GM21723 (cell line): ENCODE data around the gene DHCR24.
A peak's percentile ranks its signal among the peaks of the same experiment; 100 is the strongest.
"Not testable (repeated sequence)": the region's sequence is repeated elsewhere in the genome, so short reads cannot be mapped to it uniquely, and the experiment has no call there.

Experiments used
- ATAC-seq: cut with Tn5 transposase; IDR thresholded peaks from one replicate; pipeline ENCODE4 v1.9.1; 2021; ENCODE audit warnings: mild to moderate bottlenecking, moderate library complexity; ENCODE audit not compliant: unreplicated experiment

Gene DHCR24

DNA sequence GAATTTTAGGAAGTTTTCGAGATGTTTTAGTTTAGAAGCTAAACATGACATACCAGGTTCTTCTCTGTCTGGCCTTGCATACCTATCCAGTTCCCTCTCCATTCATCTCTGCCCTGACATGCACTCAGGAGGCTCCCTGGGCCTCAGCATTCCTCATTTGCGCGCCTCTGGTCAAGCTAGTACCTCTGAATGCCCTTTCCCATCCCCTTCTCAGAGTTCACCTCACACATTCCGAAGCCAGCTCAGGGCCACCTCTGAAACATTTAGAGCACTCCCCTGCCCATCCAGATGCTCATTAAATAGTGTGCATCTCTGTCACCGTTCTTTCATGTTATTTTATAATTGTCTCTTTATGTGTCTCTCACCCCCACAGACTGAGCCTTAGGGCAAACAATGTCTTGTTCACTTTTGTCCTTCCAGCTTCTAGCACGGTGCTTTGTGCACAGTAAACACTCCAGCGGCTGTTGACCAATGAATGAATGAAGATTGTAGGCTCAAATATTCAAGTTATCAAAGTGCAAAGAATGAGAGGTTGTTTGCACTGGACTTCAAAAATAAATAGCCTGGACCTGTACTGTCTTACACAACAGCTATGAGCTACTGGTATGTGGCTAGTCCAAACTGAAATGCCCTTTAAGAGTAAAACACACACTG, 1.2 kb upstream of the DHCR24 start:
- no peak for ATAC-seq

DNA sequence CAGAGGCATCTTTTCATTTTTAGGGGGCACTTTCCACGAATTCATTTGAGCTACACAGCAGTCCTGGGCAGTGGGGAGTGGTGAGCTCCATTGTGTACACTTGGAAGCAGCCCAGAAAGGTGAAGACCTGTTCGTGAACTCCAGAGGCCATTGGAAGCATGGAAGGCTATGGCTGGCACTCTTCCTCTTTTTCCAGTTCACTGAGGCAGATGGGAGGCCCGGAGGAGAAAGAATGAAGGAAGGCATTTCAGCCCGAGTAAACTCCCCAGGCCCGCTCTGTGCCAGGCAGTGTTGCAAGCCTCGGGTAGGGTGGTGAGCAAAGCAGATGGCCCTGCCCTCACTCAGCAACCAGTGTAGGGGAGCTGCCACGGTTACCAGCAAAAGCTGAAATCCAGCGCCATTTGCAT, 673 bp upstream of the DHCR24 start:
- ATAC-seq = peak; percentile 2

DNA sequence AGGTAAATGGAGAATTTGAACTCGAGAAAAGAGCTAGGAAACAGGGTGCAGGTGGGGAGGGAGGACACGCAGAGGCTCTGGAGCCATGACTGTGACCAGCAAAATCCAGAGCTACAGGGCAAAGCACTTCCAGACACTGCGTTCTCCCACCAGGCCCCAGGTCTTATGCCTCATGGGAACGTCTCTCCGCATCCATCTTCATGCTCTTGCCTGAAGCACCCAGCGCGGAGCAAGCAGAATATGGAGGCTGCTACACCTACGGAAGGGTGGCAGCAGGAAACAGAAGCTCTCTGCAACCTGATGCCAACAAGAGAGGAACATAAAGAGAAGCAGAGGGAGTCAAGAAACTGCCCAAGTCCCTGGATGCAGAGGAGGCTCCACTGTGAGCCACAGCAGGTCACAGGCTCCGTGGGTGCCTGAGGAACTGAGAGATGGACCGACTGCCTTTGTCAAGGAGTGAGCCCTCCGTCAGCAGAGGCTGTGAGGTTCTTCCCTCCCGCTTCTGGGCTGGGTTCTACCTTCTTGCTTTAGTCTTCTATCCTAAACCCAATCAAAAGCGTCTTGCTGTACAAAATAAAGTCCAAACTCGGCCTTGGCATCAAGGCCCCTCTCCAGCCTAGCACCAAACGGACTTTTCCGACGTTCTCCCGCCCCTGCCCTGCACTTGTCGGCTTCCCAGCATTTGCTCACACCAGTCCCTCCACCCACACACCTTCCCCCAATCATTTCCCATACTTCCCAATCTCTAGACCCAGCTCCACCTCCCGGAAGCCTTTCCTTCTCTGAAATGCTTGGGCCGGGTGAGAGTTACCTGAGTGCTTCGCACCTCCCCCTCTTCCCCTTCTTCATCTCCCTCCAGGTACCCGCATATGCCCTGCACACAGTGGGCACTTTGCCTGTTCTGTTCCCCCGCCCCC, 930 bp downstream of the DHCR24 start:
- ATAC-seq = peak; percentile 1

DNA sequence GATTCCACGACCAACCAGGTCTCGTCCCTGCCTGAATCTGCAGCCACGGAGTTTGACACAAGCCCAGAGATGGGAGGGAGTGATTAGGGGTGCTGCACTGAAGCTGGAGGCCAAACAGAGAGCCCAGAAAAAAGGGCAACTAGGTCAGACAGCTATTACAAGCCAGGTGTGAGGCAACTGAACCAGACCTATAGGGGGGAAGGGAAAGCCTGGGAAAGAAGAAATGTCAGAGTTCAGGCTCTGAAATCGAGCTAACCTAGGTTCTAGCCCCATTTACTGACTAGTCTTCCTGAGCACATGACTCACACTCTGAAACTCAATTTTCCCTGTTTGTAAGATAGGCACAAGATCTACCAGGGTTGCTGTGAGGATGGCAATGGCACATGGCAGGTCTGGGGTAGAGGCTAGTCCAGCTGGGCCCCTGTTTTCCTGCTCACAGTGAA, 1.7 kb downstream of the DHCR24 start:
- ATAC-seq = no peak

DNA sequence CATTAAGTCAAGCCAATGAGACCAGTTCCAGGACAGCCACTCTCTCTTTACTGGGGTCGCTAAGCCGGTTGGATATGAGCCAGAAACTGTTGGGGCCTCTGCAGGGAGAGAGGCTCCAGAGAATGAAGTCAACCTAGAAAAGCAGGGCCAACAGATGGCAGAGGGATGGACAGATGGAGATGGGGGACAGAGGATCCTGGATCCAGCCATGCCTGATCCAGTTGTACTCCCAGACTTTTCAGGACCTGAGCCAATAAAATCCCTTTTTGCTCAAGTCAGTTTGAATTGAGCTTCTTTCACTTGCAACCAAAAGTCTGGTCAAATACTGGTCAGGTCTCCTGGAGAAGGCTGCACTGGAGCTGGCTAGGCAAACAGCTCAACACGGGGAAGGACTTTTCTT, 2.2 kb downstream of the DHCR24 start:
- ATAC-seq = no peak

GRCh38 chr1:54884135-54884586, 2.8 kb downstream of the DHCR24 start:
- no peak for ATAC-seq

GRCh38 chr1:54883349-54884102, 3.5 kb downstream of the DHCR24 start:
- ATAC-seq = no peak

DNA sequence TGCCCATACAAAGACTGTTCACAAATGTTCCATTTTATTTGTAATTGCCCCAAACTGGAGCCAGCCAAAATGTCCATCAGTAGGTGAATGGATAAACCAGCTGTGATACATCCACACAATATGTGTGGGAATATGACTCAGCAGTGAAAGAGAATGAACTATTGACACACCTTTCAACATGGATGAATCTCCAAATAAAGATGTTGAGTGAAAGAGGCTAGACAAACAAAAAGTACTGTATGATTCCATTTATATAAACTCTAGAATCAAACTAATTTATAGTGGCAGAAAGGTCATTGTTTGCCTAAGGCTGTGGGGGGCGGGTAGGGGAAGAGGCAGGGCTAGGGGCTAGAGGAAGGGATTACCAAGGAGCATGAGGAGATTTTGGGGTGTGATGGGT, 4.5 kb downstream of the DHCR24 start:
- no peak for ATAC-seq

GRCh38 chr1:54881604-54882003, 5.4 kb downstream of the DHCR24 start:
- ATAC-seq = not testable (repeated sequence)

DNA sequence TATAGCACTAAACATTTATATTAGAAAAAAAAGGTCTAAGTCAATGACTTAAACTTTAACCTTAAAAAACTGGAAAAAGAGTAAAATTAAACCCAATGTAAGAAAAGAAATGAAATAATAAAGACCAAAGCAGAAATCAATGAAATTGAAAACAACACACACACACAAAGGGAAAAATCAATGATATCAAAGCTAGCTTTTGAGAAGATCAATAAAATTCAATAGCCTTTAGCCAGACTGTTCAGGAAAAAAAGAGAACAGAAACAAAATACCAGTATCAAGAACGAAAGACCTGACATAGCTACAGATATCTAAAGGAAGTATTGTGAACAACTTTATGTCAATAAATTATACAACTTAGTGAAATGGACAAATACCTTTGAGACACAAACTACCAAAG, 7.1 kb downstream of the DHCR24 start:
- ATAC-seq = no peak

DNA sequence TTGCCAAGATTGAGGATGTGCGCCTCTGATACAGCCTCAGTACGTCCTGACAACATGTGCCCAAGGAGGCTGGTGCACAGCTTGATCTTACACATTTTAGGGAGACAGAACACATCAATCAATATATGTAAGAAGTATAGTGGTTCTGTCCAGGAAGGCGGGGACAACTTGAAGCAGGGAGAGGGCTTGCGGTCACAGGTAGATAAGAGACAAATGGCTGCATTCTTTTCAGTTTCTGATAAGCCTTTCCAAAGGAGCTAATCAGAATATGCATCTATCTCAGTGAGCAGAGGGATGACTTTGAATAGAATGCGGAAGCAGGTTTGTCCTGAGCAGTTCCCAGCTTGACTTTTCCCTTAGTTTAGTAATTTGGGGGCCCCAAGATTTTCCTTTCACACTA, 10.2 kb downstream of the DHCR24 start:
- ATAC-seq = no peak

DNA sequence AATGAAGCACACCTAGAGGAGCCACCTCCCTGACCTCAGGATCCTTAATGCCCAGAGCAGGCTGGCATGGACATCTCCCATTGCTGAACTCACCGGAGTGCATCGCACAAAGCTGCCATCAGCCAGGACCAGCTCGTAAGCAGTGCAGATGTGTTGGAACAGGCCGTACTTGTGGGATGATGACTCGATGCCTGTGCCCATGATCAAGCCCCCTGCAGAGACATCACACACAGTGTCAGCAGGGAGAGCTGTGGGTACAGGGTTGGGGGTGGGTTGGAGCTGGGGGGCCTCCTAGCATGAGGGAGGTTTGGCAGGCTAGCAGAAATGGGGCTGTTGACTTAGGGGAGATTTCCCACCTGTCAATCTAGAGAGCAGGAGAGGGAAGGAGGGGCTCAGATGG, 12.0 kb downstream of the DHCR24 start:
- ATAC-seq = no peak

GRCh38 chr1:54874079-54874830, 12.7 kb downstream of the DHCR24 start:
- ATAC-seq = no peak

- no peak for ATAC-seq
Observed at GRCh38 chr1:54872036-54872331, 15.0 kb downstream of the DHCR24 start.

DNA sequence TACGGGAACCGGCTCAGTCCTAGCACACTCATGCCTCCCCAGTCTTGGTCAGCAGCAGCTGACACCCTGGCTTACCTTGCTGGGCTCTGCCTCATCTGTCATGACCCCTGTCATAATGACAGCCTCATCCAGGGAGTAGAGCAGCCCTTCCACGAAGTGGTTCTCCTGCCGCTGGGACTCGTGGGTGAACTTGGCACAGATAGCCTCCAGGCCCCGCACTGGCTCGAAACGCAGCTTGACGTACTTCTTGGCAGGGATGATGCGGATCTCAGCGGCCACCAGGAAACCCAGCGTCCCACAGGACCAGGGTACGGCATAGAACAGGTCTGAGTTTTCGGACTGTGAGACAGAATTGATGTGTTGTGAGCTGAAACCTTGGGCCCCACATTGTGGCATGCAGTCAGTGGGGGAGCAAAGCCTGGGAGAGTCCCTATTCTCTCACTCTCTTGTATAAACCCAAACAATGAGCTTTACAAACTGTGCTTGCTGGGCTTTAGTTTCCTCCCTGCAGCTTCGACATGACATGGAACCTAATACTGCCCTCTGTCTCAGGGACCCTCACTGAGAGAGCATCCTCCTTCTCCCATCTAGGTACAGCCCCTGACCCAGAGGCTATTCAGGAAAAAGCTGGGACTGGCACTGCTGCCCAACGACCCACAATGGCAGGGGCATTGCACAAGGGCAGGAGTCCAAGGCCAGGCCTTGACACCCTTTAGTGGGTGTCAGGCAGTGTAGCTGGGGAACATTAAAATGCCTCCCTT, 15.5 kb downstream of the DHCR24 start:
- ATAC-seq = no peak

DNA sequence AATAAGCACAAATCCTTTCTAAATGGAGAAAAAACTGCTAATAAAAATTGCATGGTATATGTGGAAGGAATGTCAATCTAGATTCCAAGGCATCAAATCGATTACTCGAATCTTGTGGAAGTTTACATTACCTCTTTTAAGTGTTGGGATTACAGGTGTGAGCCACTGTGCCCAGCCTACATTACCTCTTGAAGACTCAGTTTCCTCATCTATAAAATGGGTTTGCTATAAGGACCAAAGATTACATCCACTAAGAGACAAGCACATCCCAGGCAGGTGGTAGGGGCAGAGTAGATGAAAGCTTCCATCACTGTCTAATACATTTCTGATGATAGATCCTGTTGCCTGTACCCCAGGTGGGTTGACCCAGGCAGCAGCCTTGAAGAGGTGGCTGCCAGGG, 16.1 kb downstream of the DHCR24 start:
- ATAC-seq = no peak

DNA sequence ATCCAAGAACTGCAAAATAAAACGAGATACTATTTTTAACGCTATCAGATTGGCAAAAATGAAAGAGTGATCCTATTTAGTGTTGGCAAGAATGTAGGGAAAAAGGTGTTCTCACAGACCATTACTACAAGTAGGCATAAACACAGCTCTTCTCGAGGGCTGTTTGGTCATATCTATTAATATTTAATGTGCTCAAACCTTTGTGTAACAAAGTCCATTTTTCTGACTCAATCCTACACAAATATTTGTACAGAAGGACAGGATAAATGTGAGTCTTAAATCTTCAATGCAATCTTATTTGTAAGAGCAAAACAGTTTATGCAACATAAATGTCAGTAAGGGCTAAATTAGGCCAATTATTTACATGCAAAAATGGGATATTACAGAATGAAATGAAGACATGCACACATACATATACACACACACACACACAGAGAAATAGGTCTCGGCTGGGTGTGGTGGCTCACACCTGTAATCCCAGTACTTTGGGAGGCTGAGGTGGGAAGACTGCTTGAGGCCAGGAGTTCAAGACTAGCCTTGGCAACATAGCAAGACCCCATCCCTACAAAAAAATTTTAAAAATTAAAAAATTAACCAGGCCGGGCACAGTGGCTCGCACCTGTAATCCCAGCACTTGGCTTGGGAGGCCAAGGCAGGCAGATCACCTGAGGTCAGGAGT, 17.7 kb downstream of the DHCR24 start:
- no peak for ATAC-seq

DNA sequence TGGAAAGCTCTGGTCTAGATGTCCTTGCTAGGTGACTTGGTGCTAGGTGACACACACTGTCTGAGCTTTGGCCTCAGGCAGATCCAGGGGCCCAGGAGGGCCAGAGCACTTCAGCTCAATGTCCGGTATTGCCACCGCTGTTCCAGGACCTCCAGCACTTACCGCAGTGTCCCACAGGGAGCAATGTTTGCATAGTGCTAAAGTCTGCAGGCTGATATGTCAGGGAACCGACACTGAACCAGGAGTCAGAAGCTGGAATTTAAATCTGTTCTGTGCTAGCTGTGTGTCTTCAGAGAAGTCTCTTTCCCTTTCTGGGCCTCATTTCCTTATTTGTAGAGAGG, 19.3 kb downstream of the DHCR24 start:
- ATAC-seq = no peak

DNA sequence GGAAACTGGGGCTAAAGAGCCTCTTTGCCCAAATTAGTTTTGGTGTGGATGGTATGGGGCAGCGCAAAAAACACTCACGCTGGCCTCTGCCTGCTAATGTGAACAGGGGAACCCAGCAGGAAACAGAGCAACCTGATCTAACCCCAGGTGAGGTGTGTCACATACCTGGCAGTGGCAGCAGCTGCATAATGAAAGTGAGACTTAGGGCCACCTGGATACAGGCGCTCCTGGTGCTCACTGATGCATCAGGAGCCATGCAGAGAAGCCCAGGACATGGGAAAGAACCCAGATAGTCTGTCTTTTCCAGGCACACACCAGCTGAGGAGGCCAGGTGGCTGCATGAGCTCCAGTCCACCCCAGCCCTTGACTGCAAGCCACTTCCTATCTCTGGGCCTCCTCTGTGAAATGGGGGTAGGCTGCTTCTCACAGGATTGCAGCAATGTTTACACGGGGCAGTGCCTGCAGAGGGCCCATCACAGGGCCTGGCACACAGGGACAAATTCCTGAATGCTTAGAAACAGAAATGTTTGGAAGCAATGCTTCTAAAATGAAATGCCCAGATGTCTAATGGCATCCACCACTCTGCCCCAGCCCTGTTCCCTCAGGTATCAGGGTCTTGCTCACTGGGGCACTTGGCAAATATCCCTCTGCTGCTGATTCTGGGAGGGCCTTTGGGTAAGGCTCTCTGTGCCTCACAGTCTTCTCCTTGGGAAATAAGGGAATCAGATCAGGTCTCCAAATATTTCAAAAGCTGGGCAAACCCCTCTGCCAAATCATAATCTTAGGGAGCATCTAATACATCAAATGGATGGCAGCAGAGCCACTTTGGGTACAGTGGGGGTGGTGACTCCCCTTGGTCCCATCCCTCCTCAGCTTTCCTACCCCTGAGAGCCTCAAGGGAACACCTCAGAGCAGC, 19.9 kb downstream of the DHCR24 start:
- ATAC-seq = no peak
